ENCODE measurements around the gene BCAR3.

DNA sequence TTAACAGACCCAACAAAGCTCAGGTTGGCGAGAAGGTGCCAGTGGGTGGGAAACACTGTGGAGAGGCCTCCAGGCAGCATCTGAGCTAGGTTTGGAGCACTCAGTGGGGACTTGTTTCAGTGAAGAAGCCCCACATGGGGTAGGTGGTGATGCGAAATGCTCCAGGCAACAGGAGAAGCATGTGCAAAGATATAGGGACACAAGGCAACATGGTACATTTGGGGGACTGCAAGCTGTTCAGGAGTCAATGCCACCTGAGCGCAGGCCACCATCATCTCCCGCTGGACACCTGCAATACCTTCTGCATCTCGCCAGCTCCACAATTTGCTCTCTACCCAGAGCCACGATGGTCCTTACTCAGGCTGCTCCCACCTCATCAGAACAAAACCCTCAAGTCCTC is 28.0 kb downstream of the BCAR3 start:
- TF ChIP-seq, protein P1, sequence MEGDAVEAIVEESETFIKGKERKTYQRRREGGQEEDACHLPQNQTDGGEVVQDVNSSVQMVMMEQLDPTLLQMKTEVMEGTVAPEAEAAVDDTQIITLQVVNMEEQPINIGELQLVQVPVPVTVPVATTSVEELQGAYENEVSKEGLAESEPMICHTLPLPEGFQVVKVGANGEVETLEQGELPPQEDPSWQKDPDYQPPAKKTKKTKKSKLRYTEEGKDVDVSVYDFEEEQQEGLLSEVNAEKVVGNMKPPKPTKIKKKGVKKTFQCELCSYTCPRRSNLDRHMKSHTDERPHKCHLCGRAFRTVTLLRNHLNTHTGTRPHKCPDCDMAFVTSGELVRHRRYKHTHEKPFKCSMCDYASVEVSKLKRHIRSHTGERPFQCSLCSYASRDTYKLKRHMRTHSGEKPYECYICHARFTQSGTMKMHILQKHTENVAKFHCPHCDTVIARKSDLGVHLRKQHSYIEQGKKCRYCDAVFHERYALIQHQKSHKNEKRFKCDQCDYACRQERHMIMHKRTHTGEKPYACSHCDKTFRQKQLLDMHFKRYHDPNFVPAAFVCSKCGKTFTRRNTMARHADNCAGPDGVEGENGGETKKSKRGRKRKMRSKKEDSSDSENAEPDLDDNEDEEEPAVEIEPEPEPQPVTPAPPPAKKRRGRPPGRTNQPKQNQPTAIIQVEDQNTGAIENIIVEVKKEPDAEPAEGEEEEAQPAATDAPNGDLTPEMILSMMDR (IDR thresholded peaks at IDR 0.05; ENCODE audit: insufficient read depth, low read length, poor library complexity, severe bottlenecking), result no peak
- no peak for TF ChIP-seq EZH2phosphoT487 (conservative IDR thresholded peaks at IDR 0.05; ENCODE audit: low read length)

Data from SU-DHL-6 (cell line).